GM08714 (cell line): Measurements from ENCODE around the gene SLC12A1.
A peak's percentile ranks its signal among the peaks of the same experiment; 100 is the strongest.

Source experiments
- H3K4me3 ChIP-seq: fragments of 200-500 bp; sonication (Bioruptor generic); 2 replicates; pipeline ENCODE4 v1.5.1; 2014; ENCODE audit warnings: mild to moderate bottlenecking, low read length, inconsistent platforms
- ZNF274 ChIP-seq: IDR thresholded peaks from 2 replicates; pipeline ENCODE4 v1.6.1; 2012; ENCODE audit warnings: mild to moderate bottlenecking, low read depth, low read length

Gene SLC12A1

DNA sequence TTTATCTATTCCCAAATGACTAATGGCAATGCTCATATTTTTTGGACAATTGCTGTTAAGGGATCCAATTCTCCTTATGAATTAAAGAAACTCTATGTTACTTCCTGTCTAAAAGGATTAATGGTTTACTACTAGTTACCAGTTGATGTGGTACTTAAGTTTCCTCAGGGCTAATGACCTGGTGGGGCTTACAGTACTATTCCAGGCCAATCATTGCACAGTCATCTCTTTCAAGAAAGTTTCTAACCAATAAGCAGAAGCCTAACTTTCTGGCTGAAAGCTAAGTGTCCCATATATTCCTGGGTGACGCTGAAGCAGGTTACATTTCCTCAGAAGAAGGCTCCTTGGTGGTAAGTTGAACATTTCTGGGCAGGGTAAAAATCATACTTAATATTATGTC is at the start of gene SLC12A1:
Gene SLC12A1 (plus strand): TSS at position 322 of the 400 bp plus-strand sequence. CDS start 1,418 bp downstream, outside the sequence.
- TF ChIP-seq ZNF274 = no peak
- no peak within 1 kb of the TSS for H3K4me3 ChIP-seq

DNA sequence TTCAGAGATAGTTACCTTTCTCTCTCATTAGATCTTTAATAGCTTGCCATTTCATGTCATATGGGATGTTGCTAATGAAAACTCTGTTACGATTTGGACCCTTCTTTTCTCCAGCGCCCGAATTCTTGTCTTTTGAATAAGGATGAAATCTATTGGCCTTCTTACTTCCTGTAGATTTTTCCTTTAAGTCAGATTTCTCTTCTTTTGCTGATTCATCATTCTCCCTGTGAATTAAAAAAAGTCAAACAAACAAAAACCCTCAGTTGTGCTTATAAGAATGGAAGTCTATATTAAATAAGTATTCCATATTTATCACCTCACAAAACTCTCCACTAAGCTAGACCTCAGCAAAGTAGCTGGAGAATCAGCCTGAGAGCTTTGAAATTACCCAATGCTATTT is 37.5 kb upstream of the SLC12A1 start:
- H3K4me3 ChIP-seq = no peak overlapping the region
- TF ChIP-seq ZNF274 = no peak

DNA sequence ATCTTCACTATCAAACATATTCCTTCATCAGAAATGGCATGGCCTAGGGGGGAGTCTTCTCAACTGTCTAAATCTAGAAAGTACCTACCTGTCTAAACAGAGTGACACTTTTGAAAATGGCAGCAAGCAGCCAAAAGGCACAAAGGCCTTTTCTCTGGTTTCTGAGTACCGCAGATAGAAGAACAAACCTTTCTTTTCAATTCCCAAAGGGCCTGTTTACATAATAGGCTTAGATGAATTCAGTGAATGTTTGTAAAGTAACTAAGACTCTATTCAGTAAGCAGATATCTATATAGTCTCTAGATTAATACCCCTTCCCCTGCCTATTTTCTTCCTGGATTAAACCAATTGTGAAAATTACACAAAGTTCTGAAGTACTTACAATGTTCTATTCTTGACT is 35.1 kb upstream of the SLC12A1 start:
- TF ChIP-seq ZNF274 = no peak

DNA sequence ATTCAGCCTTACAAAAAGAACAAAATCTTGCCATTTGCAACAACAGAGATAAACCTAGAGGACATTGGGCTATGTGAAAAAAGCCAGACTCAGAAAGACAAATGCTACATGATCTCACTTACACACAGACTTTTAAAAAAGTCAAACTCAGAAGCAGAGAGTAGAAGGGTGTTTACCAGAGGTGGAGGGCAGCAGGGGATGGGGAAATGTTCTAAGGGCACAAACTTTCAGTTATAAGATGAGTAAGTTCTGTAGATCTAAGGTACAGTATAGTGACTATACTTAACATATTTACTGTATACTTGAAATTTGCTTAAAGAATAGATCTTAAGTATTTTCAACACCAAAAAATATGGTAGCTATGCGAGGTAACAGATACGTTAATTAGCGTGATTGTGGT is 31.0 kb upstream of the SLC12A1 start:
- TF ChIP-seq ZNF274 = no peak
- no peak overlapping the region for H3K4me3 ChIP-seq

More for the DNA sequence above, 35.1 kb upstream of the SLC12A1 start:
- no peak overlapping the region for H3K4me3 ChIP-seq

DNA sequence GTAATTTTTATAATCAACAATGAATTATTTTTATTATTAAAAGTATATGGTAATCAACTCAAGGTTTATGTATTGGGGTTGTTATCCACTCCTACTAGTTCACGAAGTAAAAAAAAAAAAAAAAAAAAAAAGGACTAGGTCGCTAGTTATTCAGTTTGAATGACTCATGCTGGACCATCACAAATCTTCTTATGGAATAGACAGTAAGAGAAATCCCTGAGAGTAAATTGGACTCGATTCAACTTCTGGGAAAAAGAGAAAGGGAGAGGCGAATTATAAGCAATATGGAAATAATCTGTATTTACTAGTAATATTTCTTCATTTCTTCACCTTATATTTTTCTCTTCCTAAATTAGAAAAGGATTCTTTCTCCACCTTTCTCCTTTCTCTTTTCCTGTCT is 30.0 kb upstream of the SLC12A1 start:
- no peak overlapping the region for H3K4me3 ChIP-seq
- TF ChIP-seq ZNF274 = no peak

DNA sequence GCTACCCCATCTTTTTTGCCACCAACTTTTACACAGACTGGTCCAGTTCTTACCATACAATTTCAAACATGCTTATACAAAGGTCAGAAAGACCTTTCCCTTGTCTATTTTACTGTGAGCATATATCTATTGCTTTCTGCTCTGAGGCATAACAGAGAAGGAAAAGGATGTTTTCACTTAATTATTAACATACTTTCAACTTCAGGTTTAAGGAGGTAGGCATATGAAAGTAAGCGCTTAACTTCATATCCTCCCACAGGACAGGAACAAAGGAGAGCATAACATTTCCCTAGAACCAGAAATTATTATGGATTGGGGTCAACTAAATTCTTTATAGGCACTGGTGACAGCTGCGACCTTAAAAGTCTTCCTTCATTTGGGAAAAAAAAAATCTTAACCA is 29.1 kb upstream of the SLC12A1 start:
- H3K4me3 ChIP-seq = peak overlapping the region; percentile 88
- TF ChIP-seq ZNF274 = no peak

DNA sequence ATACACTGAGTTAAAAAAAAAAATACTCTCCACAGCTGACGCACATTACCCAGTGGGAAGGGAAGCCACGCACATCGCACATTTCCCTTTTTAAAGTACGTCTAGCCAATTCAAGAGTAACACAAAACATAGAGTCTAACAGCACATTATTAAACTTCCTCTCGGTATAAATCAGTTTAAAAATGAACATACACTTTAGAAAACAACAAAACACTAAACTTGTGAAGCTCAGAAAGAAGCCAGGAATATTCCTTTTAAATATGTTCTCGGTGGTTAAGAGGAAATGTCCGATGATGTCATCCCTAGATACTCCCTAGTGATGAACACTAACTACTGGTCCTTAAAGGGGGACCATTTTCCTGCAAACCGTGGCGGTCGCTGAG is 28.7 kb upstream of the SLC12A1 start:
- no peak for TF ChIP-seq ZNF274
- H3K4me3 ChIP-seq = peak overlapping the region; percentile 88

DNA sequence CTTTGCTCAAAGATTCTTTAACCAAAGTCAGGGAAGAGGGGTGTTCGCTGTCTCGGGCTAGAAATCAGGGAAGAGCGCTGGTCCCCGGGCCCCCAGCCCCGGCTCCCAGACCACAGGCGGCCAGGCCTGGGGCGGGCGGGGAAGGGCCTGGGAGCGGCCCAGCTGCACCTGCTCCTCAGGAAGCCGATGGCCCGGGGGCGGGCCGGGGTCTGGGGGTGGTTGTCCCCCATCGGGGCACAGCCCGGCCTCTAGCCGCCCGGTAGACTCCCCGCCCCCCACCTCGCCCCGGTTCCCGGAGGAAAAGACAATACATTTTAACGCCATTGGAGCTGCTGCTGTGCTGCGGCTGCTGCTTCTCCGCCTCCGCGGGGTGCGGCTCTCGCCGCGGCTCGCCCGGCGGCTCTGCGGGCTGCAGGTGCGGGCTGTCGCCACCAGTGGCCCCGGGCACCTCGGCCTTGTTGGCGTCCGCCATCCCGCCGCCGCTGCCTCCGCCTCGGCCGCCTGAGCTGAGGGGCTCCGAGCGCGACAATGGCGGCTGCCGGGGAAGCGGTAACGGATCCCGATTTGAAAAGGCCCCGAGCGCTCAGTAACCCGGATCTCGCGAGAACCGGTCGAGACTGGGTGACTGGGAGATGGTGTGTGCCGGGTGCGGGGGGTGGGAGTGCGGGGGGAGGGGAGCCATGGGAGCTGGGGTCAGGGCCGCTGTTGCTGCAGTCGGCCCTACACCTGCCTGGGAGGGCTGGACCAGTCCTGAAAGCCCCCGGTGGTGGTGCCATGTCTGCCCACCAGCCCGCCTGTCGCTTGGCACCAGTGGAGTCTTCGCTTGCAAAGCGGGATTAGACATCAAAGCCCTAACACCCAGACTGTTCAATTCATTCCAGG is 28.1 kb upstream of the SLC12A1 start, which contains the start of gene MYEF2:
Gene MYEF2 (minus strand): TSS at position 530 of the 882 bp plus-strand sequence. CDS start 58 bp downstream, at position 472.
- TF ChIP-seq ZNF274 = no peak

DNA sequence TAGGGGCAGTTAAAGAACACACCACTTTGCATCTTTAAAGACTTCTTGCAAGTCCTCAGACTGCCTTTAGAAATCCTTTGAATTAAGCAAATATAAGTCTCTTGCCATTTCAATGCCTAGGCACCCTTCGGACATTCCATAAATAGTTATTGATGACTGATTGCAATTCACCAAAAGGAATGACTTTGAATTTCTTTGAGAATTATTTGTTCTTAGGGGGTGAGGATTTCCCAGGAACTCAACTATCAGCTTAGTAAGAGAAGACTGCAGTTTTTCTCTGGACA is 27.5 kb upstream of the SLC12A1 start:
- TF ChIP-seq ZNF274 = no peak
- peak overlapping the region; percentile 88; the same call in 1 of the 2 replicates for H3K4me3 ChIP-seq

More for the DNA sequence above, 28.1 kb upstream of the SLC12A1 start, which contains the start of gene MYEF2:
- peak within 1 kb of the TSS; percentile 88 for H3K4me3 ChIP-seq

DNA sequence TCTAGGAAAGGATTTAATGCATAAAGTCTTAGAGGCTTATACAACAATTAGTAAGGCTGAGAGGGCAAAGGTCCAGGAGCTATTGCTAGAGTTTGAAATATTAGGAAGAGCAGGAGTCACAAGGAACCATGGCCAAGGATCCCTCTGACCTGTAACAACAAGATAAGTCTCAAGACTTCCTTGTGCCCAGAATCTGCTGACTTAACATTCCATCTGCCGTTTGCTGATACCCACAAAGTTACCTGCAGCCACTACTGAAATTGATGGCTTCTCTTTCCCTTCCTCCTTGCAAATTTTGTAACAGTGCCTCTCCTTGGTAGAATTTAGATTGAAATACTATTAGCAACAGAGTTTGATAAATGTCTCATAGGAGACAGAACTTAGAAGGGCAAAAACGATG is 23.4 kb upstream of the SLC12A1 start:
- no peak overlapping the region for H3K4me3 ChIP-seq
- no peak for TF ChIP-seq ZNF274

DNA sequence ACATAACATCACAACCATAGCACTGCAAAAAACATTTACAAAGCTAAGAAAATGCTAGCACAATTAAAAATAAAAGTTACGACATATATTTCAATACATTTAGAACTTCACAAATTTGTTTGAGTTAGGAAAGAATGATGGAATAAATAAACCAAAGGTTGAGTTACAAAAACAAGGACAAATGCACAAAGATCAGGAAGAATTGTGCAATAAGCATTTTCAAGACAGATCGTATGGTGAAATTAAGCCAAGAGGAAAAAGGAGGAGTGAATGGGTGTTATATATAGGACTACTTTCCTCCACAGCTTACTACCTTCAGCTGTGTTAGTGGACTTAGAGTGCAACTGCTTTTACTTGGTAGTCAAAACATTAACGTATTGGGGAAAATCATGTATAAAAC is 20.6 kb upstream of the SLC12A1 start:
- H3K4me3 ChIP-seq = no peak overlapping the region
- TF ChIP-seq ZNF274 = no peak

DNA sequence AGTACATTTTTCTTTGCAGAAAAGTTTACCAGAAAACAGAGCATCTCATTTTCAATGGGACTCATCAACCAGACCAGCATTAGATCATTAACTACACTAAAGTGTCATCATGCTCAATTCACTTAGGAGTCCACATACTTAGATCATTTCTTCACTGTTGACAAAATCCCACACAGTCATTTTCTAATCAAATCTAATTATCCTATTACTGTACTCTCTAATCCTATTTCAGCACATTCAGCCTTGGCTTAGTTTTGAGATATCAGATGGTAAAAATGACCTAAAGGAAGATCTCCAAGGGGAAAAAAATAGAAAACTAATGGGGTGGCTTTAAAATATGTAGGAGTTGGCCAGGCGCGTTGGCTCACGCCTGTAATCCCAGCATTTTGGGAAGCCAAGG is 19.8 kb upstream of the SLC12A1 start:
- TF ChIP-seq ZNF274 = no peak

DNA sequence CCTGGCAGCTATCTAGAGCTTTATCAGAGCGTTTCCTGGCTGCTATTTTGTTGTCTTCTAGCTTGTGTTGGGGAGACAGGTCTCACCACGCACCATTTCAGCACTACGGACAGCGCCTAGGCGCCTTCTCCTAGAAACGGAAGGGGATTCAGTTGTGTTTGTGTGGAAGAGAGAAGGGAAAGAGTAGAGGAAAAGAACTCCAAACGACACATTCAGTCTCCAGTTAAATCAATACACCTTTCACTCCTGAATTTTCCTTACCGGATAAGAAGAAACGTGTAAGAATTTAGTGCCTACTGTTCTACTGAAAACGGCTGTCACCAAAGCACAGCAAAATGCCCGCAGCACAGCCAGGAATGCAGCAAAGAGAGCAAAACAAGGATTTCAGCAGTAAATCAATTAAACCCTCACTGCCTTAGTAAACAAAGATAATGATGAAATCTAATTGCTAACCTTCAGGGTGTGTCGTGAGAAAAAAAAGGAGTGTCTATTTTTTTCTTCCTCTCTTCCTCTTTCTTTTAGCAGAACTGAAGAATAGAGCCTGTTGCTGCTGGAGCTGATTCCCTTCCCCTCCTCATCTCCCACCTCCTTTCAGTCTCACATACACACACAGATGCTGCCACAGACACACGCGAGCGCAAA is 15.0 kb upstream of the SLC12A1 start:
- no peak for TF ChIP-seq ZNF274
- H3K4me3 ChIP-seq = no peak overlapping the region

More for the DNA sequence above, 19.8 kb upstream of the SLC12A1 start:
- no peak overlapping the region for H3K4me3 ChIP-seq

DNA sequence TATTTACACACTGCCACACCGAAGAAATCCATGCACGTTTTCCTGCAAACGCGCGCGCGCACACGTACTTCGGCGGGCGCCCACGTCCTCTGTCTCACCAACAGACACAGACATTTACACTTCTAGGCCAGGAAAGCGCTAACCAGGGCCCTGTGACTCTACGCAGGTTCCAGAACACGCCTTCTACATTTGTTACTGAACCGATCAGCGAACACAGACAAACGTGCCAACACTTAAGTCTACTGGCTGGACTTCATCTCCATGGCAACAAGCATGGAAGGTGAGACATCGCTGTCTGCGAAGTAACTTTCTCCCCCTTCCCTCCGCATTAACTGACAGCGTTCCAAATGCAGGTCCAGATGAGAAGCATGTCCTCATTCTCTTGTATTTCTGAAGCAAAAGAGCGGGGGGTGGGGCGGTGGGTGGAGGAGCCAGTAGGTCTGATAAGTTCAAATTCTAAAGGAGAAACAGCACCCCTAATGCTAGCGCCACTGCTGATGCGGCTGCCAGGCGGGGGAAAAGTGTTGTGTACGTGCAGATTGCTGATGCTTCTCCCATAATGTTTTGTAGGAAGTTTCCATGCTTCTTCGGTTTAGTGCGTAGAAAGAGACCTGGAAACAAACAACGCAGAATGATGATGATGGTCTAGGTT is 14.4 kb upstream of the SLC12A1 start, which contains the start of gene CTXN2:
Gene CTXN2 (plus strand): TSS at position 92 of the 652 bp plus-strand sequence. CDS start 9,636 bp downstream, outside the sequence.
- no peak for TF ChIP-seq ZNF274
- H3K4me3 ChIP-seq = no peak within 1 kb of the TSS

DNA sequence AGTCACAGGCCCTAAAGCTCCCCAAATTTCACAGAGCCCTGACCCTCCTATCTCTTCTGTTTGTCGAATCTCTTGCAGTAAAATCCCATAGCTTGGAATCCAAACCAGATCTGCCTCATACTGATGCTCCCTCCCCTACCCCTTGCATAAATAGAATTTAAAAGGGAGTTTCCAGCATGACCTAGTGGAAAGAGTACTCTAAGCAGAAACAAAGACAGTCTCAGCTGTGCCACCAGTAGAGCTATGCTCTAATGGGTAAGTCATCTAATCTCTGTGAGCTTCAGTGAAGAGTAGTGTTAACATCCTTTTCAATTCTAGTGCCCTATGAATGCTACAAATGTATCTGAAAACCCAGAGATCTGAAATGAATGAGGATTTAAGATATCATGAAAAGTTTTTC is 4.0 kb upstream of the SLC12A1 start:
- H3K4me3 ChIP-seq = no peak overlapping the region
- no peak for TF ChIP-seq ZNF274

DNA sequence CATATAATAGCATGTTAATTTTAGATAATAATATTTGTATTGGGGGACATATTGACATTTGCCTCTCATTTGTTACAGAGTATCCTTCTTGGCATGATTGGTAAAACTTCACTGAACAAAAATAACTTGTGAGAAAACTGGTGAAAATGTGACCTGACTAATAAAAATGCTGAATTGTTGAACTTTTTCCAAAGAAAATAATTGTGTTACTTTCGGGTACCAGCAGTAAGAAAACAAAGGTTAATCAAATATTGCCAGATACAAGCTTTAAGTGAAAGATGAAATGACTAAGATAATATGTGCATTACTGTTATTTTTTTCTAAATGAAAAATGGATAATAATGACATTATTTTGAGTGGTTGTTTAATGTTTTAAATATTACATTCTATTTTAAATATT is 15.2 kb downstream of the SLC12A1 start:
- TF ChIP-seq ZNF274 = no peak
- no peak overlapping the region for H3K4me3 ChIP-seq
